ENCODE measurements around the gene TMPRSS3.
A peak's percentile ranks its signal among the peaks of the same experiment; 100 is the strongest.

Gene TMPRSS3

DNA sequence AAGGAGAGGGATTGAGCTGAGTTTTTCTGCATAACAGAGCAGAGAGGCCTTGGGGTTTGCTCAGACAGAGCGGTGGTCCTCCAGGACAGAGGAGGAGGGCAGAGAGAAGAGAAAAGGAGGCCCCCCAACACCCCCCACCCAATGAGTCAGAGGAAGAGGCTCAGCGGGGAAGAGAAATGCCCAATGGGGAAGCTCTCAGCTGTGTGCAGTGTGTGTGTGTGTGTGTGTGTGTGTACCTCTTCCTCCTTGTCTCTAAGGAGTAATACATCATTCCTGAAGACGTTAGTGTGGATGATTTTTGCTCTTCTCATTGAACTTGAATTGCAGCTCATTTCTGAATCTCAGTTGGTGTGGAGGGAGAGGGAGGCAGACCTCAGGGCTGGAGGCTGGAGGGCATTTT lies 8.7 kb downstream of the TMPRSS3 start:
- DNase-seq = no peak

DNA sequence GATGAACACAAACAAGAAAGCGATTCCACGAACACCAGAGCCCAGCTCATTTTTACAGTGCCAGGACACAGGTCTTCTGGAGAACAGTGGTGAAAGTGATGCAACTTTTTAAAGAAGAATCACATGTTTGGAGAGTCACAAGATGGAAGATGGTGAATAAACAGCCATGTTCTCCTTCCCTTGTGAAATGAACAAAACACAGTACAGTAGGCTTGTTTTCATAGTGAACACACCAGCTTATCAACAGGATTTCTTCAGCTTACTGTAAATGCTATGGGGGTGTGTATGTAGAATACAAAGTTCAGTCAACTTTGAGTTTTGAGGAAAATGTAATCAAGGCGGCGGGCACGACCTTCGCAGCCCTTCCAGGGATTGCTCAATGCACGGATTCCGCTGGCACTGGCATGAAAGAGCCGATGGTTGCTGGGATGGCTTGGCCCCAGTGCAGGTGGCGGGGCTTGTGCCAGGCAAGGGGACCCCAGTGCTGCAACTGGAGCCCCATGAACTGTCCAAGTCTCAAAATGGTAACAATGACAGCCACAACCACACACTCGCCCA lies 9.7 kb downstream of the TMPRSS3 start:
- no peak for DNase-seq

DNA sequence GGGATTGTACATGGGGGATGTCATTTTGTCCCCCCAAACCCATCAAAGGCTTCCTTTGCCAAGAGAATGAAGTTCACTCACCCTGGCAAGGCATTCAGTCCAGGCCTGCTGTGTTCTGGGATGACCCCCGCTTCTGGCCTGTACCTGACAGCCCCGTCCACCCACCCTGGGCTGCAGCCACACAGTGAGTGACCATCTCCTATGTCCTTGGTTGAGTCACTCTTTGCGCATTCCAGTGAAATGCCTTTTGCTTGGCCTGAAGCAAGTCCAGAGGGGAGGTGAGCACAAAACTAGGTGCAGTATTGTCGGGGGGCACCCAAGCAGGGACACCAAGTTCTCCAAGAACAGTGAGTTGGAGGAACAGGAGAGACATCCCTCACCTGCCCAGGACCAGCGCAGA lies 10.2 kb downstream of the TMPRSS3 start:
- no peak for DNase-seq

- DNase-seq = no peak
Observed at GRCh38 chr21:42384989-42385388, 10.9 kb downstream of the TMPRSS3 start.

- DNase-seq = no peak
Observed at GRCh38 chr21:42384156-42384945, 11.5 kb downstream of the TMPRSS3 start.

DNA sequence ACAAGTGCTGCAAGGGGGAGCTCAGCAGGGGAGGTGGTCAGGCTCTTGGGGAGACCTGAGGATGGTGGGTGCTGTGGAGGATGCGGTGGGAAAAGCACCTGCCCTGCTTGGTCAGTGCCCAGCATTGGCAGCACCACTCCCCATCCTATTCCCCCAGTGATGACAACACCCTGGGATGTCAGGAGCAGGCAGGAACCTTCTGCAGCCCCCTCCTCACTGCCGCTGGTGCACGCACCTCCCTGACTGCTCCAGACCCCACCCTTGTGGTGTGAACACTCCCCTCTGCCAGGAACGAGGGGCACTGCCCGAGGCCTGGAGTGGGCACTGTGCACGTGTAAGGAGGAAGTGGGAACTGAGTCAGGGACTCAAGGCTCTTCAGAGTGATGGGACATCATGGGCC lies 12.5 kb downstream of the TMPRSS3 start:
- DNase-seq = no peak

- DNase-seq = no peak
Observed at GRCh38 chr21:42382915-42383314, 12.9 kb downstream of the TMPRSS3 start.

- peak in 1 of 2 experiments; percentile 22 for DNase-seq
Observed at GRCh38 chr21:42381347-42381984, 14.4 kb downstream of the TMPRSS3 start.

GRCh38 chr21:42379426-42380215 lies 16.2 kb downstream of the TMPRSS3 start:
- no peak for DNase-seq

DNA sequence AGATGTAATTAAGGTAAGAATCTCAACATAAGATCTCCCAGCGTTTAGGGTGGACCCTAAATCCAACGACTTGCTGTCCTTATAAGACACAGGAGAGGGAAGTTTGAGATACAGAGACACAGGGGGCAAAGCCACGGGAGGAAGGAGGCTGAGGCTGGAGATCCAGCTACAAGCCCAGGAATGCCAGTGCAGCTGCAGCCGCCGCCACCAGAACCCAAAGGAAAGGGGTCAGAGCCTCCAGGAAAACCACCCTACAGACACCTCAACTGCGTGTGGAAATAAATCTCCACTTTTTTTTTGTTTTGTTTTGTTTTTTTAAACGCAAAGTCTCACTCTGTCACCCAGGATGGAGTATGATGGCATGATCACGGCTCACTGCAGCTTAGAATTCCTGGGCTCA lies 17.4 kb downstream of the TMPRSS3 start:
- no peak for DNase-seq

DNA sequence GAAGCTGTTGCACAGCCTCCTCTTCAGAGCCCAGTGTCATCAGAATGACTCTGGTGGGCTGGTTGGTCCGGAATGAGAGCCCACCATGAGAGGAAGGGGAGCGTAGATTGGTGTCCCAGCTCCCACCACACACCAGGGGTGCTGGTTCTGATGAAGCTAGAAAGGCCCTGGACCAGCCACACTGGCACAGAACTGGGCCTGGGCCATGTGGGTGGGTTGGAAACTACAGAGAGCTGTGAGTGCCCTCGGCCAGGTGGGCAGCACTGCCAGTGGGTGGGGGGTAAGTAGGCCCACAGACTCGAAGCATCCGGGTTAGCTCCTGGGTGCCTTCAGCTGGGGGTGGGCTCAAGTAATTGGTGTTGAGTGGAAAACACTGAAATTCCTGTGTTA lies 17.9 kb downstream of the TMPRSS3 start:
- DNase-seq = no peak

DNA sequence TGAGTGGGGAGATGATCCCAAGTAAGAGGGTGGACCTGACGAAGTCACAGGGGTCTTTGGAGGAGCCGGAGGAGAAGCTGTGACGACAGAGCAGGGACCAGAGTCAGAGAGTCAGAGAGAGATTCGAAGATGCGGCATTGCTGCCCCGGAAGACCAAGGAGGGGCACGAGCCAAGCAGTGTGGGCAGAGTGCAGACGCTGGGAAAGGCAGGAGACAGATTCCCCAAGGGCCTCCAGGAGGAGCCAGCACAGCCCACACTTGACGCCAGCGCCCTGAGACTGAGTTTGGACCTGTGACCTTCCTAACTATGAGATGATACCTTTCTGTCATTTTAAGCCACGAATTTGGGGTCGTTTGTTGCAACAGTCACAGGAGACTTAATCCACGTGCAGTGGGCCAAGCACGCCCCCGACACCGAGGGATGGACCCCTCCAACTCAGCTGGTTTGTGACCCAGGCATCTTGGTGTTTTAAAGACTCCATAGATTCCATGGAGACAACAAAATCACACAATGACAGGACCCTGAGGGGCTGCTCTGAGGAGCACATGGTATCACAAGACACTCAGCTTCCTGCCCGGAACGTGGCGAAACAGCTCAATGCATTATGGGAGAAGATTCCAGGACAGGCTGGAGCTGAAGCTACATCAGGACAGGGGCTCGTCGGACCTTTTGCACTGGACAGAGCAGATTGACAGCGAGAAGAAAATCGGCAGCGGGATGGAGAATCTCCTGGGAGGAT lies 18.5 kb downstream of the TMPRSS3 start:
- DNase-seq = no peak

GRCh38 chr21:42376338-42376982 lies 19.4 kb downstream of the TMPRSS3 start:
- DNase-seq = no peak

DNA sequence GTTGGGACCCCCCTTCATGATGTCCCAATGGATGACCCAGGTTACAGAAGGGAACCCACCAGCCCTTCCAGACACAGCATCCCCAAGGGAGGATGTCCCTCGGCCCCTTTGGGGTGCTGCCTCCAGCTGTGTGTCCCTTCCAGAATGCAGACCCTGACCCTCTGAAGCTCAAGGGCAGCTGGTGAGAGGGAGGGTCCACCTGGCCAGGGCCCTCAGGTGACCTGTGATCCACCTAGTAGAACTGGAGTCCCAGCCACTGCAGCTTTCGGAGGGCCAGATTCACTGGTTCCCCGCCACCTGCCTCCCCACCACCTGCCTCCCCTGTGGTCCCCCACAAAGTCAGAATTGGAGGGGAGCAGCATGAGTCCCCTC lies 19.9 kb downstream of the TMPRSS3 start:
- DNase-seq = no peak

DNA sequence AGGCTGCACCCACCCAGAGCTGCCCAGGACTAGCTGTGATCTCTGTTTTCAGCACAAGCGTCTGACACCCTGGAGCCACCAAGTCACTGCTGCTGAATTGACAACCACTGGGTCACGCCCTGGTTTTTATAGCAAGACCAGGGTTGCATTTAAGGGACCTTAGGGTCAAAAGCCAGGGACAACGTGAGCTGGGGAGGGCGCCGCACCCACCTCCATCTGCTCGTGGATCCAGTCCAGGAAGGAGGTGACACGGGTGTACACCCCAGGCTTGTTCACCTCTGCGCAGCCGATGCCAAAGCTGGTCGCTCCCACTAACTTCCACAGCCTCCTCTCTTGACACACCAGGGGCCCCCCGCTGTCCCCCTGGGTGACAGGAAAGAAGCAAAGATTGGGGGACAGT lies 20.3 kb downstream of the TMPRSS3 start:
- DNase-seq = no peak

DNA sequence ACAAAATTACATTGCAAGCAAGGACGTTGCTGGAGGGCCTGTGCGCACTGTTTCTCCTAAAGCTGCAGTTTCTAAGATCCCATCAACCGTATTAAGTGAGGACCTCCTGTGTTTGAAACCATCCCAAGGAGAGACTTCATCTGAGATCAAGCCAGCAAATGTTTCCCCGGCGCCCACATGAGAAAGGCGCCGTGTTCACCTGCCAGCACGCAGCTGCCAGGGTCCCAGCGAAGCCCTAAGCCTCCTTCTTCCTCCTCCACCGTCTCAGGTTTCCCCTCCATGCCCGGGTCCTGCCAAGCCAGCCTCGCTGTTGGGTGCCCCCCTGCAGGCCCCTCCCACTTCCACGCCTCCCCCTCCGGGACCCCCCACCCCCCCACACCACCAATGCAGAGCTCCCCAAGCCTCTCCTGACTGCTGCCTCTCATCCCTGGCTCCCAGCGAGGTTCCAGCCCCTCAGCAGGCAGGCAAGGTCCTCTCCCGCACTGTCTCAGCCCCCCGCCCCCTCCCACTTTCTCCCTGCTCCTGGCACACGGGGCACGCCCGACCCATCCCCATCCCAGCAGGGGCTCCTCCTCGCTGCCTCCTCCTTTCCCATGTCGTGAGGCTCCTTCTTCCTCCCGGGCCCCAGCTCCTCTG lies 20.9 kb downstream of the TMPRSS3 start:
- DNase-seq = no peak

GRCh38 chr21:42374457-42374856 lies 21.4 kb downstream of the TMPRSS3 start:
- no peak for DNase-seq

GRCh38 chr21:42373908-42374455 lies 21.9 kb downstream of the TMPRSS3 start:
- no peak for DNase-seq

- no peak for DNase-seq
Observed at GRCh38 chr21:42373196-42373907, 22.5 kb downstream of the TMPRSS3 start.

DNA sequence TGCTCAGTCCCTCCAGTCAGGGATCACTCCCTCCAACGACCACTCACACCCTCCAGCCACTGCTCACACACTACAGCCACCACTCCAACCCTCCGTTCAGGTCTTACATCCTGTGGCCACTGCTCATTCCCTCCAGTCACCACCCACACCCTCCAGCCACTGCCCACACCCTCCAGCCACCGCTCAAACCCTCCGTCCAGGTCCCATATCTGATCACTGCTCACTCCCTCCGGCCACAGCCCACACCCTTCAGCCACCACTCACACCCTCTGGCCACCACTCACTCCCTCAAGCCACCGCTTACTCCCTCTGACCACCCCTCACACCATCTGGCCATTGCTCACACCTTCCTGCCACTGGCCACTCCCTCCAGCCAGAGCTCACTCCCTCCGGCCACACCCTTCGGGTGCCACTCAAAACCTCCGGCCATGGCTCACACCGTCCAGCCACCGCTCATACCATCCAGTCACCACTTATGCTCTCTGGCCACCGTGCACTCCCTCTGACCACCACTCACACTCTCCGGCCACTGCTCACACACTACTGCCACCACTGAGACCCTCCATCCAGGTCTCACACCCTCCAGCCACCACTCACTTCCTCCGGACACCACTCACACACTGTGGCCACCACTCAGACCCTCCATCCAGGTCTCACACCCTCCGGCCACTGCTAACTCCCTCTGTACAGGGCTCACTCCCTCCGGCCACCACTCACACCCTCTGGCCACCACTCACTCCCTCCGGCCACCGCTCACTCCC lies 24.8 kb downstream of the TMPRSS3 start:
- no peak for DNase-seq

All from SW 1271 (cell line).